HG02623 (cell line): ENCODE results near the gene SDSL.
A peak's percentile ranks its signal among the peaks of the same experiment; 100 is the strongest.

ENCODE experiments used
- ATAC-seq: cut with Tn5 transposase; IDR thresholded peaks from one replicate; pipeline ENCODE4 v1.9.1; 2021; ENCODE audit warnings: moderate library complexity; ENCODE audit not compliant: unreplicated experiment

SDSL gene, protein sequence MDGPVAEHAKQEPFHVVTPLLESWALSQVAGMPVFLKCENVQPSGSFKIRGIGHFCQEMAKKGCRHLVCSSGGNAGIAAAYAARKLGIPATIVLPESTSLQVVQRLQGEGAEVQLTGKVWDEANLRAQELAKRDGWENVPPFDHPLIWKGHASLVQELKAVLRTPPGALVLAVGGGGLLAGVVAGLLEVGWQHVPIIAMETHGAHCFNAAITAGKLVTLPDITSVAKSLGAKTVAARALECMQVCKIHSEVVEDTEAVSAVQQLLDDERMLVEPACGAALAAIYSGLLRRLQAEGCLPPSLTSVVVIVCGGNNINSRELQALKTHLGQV

DNA sequence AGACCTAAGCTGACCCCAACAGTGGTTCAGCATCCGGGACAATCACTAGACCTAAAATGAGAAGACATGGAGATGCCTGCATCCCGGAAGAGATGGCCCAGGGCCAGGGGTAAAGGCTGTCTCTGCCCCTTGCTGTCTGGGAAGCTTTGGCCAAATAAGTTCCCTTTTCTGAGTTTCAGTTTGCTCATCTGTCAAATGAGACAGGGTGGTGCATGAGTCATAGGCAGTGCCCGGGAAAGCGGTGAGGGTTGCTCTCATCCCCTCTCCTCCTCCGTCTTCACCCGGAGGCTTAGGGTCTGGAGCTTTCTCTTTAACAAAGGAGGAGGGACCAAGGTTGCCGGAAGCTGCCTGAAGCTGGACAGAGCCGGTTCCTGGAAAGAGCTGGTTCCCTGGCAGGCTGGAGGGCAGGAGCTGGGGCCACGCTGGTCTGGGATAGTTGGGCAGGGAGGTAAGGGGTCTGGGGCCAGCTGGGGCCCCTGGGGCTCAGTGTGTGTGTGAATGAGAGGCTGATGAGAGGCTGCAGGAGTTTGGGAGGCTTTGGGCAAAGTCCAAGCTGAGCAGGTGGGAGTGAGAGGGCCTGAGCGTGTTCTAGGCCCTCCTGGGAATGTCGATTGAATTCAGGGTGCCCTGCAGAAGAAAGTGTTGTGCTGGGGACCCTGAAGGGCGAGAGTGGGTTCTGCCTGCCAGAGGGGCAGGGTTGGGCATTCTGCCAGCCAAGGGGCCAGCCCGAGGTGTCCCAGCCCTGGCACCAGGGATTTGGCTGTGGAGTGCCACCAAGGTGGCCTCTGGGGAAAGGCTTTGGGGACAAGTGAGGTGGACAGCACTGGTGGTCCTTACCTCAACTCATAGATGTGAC lies at the start of gene SDSL:
SDSL (plus strand) TSS at position 351 of the 856 bp plus-strand sequence. CDS start 5,603 bp downstream, outside the sequence.
- ATAC-seq: peak; percentile 85

DNA sequence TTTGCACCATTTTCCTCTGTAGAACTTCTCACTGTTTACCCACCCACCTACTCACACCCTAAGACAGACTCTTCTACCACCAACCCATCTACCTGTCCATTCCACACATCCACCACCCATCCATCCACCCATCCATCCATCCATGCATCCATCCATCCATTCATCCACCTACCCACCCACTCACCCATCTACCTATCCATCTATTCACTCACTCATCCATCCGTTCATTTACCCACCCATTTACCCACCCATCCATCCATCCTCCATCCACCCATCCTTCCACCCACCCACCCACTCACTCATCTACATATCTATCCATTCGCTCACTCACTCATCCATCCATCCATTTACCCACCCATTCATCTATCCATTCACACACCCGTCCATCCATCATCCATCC lies 48.7 kb upstream of the SDSL start:
- no peak for ATAC-seq

DNA sequence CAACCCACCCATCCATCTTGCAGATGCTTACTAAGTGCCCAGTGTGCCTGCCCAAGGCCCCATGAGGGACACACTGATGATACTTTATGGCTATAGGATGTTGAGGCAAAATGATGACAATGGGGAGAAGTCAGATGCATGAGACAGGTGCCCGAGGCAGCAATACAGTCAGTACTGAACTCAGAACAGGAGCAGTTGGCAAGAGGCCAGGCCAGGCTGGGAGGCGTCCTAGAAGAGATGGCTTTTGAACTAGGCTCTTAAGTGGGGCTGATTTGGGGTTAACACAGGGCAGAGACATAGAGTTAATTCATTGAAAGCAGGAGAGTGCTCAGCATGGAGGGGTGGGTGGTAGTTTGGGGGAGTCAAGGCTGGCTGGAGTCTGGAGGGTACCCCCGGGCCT lies 48.2 kb upstream of the SDSL start:
- ATAC-seq: no peak

DNA sequence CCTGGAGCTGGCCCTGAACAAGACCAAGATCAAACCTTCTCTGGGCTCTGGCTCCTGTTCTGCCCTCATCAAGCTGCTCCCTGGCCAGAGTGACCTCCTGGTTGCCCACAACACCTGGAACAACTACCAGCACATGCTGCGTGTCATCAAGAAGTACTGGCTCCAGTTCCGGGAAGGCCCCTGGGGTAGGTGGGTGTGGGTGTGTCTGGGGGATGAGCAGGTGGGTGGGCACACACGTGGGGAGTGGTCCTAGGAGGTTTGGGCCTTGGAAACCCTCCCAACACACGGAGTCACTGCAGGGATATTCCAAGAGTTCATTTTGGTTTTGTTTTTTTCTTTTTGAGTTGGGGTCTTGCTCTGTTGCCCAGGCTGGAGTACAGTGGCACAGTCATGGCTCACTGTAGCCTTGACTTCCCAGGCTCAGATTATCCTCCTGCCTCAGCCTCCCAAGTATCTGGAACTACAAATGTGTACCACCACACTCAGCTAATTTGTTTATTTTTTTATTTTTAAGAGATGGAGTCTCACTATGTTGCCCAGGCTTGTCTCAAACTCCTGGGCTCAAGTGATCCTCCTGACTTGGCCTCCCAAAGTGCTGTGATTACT lies 47.3 kb upstream of the SDSL start:
- ATAC-seq: no peak

DNA sequence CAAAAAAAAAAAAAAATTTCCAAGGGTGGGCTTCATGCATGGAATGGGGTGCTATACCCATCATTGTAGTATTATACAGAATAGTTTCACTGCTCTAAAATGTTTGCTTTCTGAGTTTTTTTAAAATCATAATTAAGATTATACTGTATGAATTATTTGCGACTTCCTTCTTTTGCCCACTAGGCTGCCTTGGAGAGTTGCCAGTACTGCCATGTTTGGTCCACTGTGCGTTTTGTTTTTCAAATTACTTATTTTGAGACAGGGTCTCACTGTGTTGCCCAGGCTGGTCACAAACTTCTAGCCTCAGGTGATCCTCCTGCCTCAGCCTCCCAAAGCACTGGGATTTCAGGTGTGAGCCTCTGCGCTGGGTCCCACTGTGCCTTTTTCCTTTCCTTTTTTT lies 43.9 kb upstream of the SDSL start:
- ATAC-seq: no peak

DNA sequence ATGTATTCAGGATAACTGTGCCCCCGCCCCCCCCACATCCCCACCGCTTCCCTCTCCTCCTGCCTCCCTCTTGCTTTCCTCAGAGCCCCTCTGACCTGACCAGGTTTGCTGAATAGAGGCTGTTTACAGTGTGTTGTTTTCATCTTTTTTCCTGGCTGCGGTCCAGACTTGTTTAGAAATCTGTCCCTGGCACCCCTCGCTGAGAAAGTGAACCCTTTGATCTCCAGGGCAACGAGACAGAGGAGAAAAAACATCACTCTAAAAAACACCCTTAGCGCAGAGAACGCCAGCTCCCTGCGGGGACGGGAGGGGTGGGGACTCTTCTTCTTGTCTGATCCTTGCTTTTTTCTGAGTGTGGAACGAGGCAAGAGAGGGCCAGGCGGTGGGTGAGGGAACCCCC lies 41.0 kb upstream of the SDSL start:
- no peak for ATAC-seq

DNA sequence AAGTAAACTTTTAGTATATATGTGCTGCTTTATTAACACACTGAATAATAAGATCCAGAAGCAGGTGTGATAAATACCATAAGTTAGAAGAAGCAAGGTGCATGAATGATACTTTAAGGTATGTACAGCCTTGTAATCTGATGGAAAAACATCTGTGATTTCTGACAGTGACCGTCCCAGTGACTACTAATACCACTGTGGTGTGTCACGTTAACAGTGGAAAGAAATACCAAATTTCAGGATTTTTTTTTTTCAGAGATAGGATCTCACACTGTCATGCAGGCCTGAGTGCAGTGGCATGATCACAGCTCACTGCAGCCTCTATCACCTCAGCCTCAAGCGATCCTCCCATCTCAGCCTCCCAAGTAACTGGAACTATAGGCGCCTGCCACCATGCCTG lies 40.0 kb upstream of the SDSL start:
- ATAC-seq: no peak

DNA sequence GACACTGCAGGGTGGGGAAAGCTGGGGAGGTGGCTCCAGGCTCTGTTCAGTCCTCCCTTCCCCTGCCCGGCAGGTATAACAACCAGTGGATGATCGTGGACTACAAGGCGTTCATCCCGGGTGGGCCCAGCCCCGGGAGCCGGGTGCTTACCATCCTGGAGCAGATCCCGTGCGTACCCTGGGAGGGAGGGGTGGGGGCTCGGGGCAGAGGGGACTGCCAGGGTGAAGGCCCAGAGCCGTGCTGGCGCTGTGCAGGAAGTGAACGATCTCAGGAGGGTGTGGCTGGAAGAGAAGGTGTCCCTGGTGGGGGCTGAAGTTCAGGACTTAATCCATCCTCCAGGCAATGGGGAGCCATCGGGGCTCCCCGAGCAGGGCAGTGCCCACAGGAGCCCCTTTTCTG lies 37.4 kb upstream of the SDSL start:
- no peak for ATAC-seq

DNA sequence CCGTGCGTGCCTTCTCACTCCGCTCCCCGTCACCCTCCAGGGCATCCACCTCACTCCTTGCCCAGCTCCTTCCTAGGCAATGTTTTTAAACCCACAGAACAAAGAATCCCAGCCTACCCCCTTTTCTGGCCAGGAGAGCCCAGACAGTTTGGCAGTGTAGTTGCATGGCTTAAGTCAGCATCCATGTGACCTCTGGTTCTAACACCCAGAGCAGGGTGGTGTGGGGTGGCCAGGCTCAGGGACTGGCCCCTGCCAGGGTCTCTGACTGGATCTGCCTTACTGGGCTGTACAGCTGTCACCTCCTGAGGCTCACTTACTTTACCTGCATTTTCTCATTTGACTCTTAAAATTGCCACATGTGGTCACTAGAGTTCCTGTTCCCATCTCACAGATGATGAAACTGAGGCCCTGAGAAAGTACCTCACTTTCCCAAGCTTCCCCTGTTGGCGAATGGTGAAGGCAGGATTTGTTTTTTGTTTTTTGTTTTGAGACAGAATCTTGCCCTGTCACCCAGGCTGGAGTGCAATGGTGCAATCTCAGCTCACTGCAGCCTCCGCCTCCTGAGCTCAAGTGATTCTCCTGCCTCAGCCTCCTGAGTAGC lies 36.8 kb upstream of the SDSL start:
- ATAC-seq: no peak

DNA sequence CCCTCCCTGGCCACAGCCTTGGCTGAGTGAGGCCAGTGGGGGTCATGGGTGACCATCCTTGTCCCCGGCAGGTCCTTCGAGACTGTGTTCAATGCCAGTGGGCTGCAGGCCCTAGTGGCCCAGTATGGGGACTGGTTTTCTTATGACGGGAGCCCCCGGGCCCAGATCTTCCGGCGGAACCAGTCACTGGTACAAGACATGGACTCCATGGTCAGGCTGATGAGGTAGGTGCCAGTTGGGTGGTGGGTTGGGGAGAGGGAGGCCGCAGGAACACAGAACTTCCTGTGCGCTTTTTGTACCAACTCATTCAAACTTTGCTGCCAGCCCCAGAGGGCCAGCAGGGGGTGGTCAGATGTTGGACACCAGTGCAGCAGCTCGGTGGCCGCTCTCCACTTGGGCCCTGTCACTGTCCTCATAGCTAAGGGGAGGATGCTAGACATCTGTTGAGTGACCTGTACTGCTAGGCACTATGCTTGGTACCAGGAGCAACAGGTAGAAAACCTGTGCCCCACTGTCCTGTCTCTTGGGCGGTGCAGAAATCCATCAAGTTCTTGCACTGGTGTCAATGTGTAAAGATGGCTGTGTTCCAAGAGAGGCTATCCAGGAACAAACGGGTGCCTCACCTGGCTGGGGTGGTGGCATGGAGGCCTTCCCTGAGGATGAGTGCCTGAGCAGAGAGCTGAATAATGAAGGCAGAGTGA lies 35.2 kb upstream of the SDSL start:
- no peak for ATAC-seq

DNA sequence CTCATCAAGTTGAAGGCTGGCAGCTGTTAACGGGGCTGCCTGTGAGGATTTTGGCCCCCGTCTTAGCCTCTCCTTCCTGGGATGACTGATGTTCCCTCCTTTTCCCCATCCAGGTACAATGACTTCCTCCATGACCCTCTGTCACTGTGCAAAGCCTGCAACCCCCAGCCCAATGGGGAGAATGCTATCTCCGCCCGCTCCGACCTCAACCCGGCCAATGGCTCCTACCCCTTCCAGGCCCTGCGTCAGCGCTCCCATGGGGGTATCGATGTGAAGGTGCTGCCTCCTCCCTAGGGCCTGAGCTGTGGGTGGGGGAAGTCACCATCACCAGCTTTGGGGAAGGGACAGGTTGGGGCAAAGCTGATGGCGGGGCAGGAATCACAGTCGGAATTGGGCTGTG lies 34.5 kb upstream of the SDSL start:
- no peak for ATAC-seq

DNA sequence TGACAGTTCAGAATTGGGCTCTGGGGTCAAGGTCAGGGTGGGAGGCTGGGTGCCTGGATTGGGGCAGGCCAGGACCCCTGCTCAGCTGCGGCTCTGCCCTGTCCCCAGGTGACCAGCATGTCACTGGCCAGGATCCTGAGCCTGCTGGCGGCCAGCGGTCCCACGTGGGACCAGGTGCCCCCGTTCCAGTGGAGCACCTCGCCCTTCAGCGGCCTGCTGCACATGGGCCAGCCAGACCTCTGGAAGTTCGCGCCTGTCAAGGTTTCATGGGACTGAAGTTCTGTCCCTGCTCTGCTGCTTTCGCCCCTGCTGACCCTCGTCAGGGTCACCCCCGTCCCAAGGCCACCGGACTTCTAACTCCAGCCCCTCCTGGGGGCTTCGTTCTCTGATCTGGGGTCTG lies 33.8 kb upstream of the SDSL start:
- no peak for ATAC-seq

DNA sequence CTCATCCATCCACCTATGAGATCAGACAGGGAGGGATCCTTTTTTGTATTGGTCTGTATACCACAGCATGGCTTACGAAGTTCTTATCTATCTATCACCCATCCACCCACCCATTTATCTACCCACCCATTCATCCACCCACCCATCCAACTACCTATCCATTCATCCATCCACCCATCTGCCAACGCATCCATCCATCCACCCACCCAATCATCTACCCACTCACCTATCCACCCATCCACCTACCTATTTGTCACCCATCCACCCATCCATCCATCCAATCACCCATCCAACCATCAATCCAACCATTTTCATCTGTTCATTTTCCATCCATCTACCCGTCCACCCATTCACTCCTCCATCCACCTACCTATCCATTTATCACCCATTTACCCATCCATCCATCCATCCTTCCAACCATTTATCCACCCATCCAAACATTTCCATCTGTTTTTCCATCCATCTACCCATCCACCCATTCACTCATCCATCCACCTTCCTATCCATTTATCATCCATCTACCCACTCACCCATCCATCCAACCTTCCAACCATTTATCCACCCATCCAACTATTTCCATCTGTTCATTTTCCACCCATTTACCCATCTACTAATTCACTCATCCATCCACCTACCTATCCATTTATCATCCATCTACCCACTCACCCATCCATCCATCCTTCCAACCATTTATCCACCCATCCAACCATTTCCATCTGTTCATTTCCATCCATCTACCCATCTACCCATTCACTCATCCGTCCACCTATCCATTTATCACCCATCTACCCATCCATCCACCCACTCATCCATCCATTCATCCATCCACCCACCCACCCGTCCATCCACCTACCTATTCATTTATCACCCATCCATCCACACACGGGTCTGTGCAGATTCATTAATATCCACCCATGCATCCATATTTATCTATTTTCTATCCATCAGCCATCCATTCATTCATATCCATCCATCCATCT lies 31.8 kb upstream of the SDSL start:
- ATAC-seq: no peak

DNA sequence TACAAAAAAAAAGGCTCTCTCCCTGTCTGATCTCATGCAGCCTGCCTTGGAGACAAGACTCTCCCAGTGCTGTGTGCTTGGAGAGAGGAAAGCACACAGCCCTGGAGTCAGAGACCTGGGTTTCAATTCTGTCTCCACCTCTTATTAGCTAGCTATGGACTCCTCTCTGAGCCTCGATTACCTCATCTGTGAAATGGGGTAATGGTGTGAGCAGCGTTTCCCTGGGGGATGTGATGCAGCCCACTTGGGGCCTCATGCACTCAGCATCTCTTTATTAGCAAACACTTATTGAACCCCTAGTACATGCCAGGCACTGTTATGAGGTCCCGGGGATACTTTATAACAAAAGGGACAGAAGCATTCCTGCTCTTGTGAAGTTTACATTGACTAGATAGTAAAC lies 31.0 kb upstream of the SDSL start:
- no peak for ATAC-seq

DNA sequence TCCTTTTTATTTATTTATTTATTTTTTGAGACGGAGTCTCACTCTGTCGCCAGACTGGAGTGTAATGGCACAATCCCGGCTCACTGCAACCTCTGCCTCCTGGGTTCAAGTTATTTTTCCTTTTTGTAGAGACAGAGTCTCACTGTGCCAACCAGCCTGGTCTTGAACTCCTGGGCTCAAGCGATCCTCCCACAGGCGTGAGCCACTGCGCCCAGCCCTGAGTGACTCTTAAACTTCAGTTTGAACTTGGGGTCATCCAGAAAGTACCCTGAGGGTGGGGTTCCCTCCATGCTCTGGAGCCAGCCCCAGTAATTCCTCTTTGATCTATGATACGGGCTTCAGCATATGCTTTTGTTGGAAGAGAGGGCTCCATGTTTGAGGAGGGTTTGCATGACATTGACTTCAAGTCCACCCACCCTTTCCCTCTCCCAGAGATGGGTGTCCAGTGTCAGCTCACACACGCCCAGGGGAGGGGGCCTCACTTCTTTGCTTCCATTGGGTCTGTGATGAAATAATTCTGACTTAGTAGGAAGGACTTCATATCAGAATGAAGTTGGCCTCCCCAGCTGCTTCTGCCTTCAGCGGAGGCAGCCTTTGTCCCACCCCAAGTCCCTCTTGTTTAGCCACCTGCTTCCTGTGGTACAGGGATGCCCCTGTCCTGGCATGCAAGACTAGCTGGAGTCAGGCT lies 30.4 kb upstream of the SDSL start:
- no peak for ATAC-seq

DNA sequence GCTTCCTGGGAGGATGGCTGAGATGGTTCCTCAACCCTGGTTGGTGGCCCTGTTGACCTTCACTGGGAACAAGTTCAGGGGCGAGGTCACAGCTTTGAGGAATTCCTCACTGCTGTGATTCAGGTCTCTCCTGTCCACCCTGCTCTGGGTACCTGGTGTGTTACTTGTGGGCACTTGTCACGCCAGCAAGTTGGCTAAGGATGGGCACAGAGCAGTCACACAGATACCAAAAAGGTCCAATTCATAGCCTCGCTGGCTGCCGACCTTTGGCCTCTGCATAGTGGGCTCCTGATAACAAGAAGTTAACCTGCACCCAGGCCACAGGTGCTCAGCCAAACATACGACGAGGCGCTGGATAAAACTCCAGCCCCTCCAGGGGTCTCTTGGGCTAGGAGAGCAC lies 29.7 kb upstream of the SDSL start:
- ATAC-seq: no peak

DNA sequence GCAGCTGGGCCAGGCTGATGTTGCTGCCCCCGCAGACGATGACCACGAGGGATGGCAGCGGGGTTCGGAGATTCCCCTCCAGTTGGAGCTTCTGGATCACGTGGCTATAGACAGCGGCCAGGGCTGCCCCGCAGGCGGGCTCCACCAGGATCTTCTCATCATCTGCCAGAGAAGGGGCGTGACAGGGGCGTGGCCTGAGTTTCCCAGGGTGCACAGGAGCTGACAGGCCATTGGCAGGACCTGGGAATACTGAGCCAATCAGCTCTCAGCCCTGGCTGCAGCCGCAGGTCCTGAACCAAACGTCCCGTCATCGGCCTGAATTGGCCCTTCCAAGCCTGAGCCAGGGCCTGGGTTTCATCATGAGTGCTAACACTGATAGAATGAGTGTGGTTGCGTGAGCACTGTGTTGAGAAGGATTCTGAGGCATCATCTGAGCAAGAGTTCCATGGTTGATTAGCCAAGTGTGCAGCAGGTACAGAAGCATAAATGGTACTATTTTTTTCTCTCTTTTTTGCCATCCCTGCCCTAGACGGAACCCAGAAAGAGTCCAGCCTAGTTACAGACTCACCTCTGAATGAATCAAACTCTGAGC lies 29.1 kb upstream of the SDSL start:
- no peak for ATAC-seq

DNA sequence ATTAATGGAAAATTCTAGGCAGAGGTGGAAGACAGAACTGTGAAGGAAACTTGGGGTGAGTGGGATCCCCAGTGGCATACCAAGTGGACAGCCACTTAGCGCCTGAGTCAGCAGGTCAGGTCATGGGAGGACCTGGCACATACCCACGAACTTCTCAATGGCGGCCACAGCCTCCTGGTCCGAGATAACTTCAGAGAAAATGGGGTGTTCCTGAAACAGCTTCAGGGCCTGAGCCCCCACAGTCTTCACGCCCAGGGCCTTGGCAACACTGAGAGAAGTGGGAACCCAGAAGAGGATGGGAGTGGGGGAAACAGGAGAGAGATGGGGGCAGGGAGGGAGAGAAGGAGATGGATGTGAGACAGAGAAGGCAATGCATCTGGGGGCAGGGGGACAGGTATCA lies 28.4 kb upstream of the SDSL start:
- no peak for ATAC-seq

DNA sequence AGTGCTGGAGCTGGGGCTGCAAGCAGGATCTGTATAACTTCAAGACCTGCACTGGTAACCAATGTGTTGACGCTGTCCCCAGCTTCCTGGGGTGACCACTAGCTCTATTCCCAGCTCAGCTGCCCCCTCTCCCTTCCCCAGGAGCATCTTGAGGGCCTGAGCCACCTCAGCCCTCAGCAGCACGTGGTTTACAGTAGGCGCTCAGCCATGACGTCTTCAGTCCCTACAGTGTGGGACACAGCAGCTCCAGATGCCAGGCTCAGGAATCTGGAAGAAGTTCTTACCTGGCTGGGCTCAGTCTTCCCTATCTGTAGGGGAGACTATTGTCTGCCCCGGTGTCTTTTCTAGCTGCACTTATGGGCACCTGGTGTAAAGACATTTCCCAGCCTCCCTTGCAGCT lies 27.1 kb upstream of the SDSL start:
- ATAC-seq: no peak
